Fibroblast of mammary gland (primary cell): Measurements from ENCODE around the gene GRB10.
A peak's percentile ranks its signal among the peaks of the same experiment; 100 is the strongest.

ENCODE experiments used
- DNase-seq: peaks from one replicate; pipeline ENCODE4 v3.0.0-alpha.2; 2010; ENCODE audit warnings: low read depth
- H3K4me3 ChIP-seq: 2 replicates; pipeline ENCODE4 v1.5.1; 2011; ENCODE audit warnings: low read depth, mild to moderate bottlenecking, low read length, moderate library complexity; ENCODE audit not compliant: control insufficient read depth
- TF ChIP-seq, protein P1 (sequence below): conservative IDR thresholded peaks from 2 replicates; pipeline ENCODE4 v1.5.1; 2011; ENCODE audit warnings: low read depth, low read length, inconsistent platforms; ENCODE audit not compliant: control insufficient read depth, insufficient read depth

Gene GRB10

DNA sequence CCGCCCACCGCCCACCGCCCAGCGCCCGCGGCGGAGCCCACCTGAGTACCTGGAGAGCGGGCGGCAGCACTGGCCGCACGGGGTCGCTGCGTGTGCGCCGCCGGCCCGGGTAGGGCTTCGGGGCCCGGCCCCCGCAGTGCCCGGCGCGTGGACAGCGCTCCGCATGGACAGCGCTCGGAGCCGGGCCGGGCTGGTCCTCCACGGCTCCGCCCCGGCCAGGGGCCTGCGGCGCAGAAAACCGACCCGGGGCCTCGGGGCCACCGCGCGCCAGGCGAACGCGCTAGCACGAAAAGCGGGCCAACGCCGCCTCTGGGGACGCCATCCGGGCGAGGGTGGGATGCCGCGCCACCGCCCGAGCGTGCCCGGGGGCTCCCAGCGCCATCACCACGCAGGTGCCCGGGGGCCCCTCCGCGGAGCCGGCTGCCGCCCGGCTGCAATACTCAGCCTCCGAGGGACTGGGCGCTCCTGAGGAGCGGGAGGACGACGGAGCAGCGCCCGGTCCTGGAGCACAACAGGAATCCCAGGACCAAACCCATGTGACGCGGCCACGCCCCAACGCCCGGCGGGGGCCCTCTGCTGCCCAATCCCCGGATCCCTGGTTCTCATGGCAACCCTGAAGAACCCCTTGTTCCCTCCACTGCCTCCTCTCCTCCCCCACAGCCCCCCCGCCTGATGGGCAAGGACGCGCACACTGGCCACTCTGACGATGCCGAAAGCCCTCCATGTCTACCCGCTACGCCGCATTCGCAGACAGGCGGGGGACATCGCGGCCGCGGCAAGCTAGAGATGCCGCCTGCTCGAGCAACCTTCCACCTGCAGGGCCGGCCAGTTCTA, at the start of gene GRB10:
TSS of gene GRB10 (minus strand) at position 522 of the 834 bp plus-strand sequence. CDS start 50,574 bp downstream, outside the sequence.
- DNase-seq: peak; percentile 23
- H3K4me3 ChIP-seq: peak within 1 kb of the TSS; percentile 41
- TF ChIP-seq, protein P1, sequence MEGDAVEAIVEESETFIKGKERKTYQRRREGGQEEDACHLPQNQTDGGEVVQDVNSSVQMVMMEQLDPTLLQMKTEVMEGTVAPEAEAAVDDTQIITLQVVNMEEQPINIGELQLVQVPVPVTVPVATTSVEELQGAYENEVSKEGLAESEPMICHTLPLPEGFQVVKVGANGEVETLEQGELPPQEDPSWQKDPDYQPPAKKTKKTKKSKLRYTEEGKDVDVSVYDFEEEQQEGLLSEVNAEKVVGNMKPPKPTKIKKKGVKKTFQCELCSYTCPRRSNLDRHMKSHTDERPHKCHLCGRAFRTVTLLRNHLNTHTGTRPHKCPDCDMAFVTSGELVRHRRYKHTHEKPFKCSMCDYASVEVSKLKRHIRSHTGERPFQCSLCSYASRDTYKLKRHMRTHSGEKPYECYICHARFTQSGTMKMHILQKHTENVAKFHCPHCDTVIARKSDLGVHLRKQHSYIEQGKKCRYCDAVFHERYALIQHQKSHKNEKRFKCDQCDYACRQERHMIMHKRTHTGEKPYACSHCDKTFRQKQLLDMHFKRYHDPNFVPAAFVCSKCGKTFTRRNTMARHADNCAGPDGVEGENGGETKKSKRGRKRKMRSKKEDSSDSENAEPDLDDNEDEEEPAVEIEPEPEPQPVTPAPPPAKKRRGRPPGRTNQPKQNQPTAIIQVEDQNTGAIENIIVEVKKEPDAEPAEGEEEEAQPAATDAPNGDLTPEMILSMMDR: no peak

DNA sequence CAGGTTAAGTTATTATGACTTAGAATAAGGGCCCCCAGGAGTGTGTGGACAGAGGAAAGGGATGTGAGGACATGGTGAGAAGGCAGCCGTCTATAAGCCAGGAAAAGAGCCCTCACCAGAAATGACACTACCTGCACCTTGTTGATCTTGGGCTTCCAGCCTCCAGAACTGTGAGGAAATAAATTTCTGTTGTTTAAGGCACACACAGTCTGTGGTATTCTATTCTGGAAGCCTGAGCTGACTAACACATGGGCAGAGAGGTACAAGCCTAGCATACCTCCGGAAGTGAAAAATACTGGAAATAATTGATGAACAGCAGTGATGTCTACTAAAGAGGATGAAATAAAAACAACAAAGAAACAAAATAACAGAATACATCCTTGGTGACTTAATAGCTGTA, 46.1 kb upstream of the GRB10 start:
- TF ChIP-seq, protein P1: no peak
- H3K4me3 ChIP-seq: no peak overlapping the region
- no peak for DNase-seq

DNA sequence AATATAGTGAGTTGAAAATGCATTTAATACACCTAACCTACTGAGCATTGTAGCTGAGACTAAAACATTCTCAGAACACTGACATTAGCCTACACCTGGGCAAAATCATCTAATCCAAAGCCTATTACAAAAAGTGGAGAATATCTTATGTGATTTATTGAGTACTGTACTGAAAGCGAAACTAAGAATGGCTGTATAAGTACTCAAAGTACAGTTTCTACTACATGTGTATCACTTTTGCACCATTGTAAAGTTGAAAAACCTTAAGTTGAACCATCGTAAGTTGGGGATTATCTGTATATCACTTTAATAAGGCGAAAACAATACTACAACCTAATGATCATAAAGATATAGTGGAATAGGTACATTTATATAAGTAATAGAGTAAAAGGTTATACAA, 45.4 kb upstream of the GRB10 start:
- DNase-seq: no peak
- TF ChIP-seq, protein P1: no peak
- no peak overlapping the region for H3K4me3 ChIP-seq

DNA sequence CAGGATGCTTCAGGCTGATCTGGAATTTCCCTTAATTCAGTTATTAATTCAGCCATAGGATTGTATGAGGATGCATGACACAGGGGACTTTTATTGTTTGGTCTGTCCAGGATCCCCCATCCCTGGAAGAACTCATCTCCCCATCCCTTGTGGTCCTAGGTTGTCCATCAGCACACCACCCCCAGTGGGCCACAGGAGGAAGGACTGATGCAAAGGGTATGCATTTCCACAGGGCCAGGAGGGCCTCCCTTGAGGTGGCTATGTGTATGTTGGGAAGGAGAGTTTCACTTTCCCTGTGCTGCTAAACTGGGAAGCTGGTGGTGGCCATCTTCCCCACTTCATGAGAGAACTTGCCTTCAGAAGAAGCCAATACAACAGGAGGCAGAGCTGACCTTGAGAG, 44.6 kb upstream of the GRB10 start:
- DNase-seq: no peak
- TF ChIP-seq, protein P1: no peak
- no peak overlapping the region for H3K4me3 ChIP-seq

DNA sequence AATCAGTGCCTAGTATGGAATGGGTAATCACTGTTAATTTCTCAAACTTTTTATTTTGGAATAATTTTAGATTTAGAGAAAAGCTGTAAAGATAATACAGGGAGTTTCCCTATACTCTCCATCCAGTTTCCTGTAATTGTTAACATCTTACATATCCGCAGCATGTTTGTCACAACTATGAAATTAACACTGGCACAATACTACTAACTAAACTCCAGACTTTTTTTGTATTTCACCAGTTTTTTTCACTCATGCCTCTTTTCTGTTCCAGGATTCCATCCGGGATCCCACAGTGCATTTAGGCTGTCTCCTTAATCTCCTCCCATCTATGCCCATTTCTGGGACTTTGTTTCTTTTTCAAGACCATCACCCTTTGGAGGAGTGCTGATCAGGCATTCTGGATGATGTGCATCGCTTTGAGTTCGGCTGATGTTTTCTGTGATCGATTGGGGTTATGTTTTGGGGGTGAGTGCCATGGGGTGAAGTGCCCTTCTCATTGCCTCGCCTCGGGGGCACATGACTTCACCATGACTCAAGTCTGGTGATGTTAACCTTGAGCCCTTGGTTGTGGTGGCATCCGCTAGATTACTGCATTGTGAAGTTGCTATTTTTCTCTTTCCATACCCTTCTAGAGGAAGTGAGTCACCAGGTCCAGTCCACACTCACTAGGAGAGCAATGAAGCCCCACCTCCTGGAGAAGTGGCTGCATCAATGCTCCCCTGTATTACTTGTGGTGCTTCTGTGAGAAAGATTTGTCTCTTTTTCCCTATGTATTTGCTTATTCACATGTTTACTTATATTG, 43.9 kb upstream of the GRB10 start:
- H3K4me3 ChIP-seq: no peak overlapping the region
- TF ChIP-seq, protein P1: peak; percentile 21
- DNase-seq: peak; percentile 82

DNA sequence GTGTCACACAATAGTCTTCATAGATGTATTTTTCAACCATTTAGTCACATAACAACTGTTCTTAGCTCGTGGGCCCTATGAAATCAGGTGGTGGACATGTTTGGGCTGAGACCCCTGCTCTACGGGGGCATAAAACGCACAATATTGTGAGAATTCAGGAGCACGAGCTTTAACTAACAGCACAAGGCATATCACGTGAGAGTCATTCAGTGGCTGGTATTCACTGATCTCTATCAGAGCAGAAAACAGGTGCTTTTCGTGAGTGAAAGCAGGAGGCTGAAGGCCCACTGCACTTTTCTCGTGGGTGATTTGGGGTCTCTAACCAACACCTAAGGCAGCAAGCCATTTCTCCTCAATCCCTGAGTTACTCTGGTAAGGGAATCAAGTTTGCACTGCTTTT, 42.8 kb upstream of the GRB10 start:
- no peak for DNase-seq
- no peak overlapping the region for H3K4me3 ChIP-seq
- TF ChIP-seq, protein P1: no peak
